ENCODE results near the gene FHOD3.
"Not testable (repeated sequence)": the region's sequence is repeated elsewhere in the genome, so short reads cannot be mapped to it uniquely, and the experiment has no call there.

FHOD3 gene

DNA sequence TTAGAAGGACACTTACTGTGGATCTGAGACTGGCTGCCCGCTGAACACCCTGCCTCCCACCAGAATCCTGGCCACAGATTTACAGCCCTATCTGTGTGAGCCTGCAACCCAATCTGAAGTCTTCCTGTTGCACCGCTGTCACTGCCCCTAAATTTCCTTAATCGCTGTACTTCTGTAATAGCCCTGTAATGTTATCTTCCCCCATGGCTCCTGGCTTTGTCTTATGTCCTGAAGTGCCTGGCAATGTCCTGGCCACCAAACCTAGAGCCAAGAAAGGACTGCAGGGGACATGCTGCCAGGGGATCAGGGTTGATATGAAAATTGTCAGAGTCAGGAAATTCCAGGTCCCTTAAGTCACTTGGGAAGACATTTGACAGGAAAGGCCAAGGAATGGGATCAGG is 52.7 kb downstream of the FHOD3 start:
- no peak for DNase-seq (ENCODE audit: low read depth)

DNA sequence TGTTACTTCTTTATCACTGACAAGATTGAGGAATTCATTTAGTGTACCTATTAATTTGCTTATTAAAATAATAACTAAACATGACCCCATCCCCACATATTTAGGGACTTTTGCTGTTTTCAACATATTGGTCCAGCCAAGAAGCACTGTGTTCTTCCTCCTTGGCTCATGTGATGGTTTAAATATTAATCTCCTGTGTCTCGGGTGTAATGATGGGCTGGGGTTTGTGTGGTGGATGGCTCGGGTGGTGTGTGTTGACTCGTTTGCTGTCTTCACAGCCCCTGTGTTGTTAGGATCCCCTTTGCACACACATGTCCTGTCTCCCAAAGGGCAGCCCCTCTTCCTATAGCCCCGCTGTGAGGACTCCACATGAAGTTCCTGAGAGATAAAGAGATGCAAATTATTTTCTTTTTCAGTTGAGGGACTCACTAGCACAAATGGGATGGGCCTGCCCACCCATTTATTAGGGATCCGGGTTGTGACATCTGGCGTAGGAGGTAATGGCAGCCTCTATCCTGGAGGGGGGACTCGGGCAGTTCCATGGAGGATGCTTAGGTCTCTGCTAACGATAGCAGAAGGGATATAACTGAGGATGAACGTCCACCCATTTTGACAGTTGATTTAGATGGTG is 53.4 kb downstream of the FHOD3 start:
- DNase-seq (ENCODE audit: low read depth), result no peak

DNA sequence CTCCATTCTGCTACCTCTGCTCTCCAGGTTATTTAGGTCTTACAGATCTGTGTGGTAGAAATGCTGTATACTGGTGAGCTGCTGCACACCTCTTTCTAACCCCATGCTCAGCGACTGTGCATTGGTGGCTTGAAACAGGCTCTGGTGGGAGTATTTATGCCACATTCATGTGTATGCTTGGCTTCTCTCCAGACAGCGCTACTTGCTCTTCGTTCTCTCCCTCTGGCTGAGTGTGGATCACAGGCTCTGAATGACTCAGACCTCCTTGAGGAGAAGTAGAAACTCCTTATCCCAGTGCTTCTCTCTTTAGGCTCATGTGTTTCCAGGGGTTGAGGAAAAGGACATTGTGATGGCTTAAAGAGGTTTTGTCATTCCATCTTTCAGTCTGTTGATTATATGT is 54.9 kb downstream of the FHOD3 start:
- no peak for DNase-seq (ENCODE audit: low read depth)

DNA sequence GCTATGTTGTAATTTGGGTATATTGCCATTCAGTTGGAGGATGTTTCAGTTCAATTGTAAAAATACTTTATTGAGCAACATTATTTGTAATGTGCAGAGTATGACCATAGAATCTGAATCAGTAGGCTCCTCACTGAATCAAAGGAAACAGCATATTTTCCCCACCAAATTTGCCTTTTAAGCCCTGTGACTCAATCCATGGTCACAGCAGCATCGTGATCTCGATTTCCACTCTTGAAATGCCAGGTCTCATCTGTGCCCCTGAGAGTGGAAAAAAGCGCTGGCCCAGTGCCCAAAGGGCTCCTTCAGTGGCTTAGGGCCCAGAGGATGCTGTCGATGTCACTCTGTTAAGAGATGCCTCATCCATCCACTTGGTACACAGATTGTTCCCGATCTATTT is 57.5 kb downstream of the FHOD3 start:
- no peak for DNase-seq (ENCODE audit: low read depth)

DNA sequence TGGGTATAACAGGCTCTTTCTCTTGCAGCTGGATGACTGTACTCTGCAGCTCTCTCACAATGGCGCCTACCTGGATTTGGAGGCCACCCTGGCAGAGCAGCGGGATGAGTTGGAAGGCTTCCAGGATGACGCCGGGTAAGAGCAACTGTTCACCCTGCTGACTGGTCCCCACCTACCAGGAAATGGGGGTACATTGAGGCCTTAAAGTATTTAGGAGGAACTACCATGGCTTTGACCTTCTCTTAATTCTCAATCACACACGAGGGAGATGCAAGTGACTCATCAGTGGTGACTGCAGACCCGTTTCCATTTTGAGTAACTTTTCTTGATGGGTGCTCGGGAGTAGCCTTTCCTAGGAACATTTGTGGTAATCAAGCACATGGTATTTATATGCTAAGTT is 58.0 kb downstream of the FHOD3 start:
- no peak for DNase-seq (ENCODE audit: low read depth)

DNA sequence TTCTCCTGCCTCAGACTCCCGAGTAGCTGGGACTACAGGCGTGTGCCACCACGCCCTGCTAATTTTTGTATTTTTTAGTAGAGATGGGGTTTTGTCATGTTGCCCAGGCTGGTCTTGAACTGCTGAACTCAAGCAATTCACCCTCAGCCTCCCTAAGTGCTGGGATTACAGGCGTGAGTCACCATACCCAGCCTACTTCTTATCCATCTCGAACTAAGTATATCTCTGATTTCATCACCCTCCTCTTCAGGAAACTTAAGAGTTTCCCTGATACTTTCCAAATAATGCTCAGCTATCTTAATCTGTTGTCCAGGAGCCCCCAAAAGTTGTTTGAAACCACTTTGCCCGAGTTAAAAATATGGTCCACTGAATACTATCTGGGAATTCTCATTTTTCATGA is 59.2 kb downstream of the FHOD3 start:
- DNase-seq (ENCODE audit: low read depth), result not testable (repeated sequence)

DNA sequence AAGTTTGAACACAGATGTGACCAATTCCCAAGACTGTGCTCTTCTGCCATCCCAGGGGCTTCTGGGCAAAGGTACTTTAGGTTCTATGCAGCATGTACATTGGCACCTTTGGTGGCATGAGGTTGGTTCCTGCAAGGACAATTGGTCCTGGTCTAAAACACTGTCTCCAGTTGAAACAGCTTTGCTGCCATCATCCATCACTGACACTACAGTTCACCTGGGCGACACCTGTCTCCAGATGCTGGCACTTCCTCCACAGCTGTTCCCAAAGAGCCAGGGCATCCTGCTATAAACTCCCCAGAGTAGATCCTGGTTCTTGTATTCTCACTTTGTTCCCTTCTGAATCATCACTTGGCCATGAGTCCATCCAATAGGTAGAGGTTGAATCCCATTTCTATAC is 60.6 kb downstream of the FHOD3 start:
- DNase-seq (ENCODE audit: low read depth), result no peak

DNA sequence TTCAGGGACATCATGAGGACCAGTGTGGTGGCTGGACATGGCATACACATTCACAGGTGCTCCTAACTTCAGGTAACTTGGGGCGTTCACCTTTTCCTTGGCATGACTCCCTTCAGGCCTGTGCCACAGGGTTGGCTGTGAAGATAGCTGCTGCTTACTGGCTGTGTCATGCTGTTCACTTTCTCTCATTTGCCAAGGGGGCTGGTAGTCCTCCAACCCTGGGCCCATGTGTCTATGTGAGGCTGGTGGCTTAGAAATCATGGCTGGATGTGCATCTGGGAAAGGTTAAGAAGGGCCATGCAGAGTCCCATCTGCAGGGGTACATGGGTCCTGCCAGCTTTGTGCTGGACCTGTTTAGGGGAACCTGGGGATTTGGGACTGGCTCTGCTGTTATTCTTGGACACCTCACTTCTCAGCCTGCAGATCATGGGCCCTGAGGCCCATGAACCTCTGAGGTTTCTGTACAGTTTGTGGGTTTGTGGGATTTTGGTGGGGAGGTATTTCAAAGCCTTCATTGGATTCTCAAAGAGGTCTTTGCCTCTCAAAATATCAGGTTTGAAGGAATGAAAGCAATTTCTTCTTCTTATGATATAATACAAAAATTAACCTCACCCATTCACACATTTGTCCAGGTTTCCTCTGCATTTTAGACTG is 62.9 kb downstream of the FHOD3 start:
- no peak for DNase-seq (ENCODE audit: low read depth)

DNA sequence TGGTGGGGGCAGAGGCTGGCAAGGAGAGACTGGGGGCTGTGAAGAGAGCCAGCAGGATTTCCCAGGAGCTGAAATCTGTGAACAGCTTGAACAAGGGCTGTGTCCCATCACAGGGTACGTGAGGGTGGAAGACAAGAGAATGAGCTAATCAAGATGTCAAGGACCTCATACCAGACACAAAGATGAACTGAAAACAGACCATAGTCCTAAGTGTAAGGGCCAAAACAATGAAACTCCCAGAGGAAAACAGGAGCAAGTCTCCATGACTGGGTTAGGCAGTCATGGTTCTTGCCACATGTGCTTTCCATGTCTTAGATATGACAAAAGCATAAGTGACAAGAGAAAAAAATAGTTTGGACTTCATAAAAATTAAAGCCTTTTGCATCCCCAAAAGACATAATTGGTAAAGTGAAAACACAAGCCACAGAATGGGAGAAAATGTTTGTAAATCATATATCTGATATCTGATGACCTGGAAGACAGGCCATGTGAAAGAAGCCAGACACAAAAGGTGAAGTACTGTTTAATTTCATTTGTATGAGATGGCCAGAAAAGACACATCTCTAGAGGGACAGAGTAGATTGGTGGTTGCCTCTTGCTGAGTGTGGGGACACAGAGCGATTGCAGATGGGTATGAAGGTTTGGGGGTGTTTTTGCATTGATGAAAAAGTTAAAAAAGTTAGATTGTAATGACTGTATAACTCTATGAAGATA is 67.6 kb downstream of the FHOD3 start:
- DNase-seq (ENCODE audit: low read depth), result no peak

DNA sequence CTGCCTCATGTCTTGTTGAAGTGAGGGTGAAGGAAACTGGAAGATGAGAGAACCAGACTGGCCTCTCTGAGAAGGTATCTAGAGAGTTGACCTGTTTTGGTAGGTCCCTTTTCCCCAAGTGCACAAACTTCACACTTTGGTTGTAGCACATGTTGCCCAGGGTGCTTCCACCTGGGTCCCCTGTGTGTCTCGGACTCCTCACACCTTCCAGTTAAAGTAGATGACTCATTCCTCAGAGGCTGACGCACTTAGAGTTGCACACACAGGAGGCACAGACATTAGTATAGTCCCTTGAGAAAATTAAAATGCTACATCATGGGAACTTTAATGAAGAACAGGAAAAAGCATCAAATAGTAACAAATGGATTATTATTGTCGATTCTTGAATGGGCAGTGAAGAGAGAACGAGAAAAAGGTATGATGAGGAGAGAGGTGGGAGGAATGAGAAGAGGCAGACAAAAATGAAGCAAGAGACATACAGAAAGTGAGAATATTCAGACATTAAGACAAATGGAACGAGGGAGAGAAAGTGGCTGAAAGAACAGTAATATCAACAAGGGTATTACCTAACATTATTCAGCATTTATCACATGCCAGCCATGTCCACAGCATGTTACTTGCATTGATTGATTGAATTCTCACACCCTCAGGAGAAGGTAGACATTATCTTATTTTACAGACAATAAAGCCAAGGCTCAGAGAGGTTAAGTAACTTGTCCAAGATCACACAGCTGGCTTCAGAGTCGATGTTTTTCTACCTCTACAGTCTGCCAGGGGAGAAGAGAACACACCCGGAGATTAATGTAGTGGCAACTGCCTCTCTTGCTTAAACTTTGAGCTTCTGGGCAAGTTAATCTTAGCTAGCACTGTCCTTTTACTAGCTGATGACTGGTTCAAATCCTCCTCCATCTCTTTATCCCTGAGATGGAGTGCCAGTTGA is 68.6 kb downstream of the FHOD3 start:
- no peak for DNase-seq (ENCODE audit: low read depth)

DNA sequence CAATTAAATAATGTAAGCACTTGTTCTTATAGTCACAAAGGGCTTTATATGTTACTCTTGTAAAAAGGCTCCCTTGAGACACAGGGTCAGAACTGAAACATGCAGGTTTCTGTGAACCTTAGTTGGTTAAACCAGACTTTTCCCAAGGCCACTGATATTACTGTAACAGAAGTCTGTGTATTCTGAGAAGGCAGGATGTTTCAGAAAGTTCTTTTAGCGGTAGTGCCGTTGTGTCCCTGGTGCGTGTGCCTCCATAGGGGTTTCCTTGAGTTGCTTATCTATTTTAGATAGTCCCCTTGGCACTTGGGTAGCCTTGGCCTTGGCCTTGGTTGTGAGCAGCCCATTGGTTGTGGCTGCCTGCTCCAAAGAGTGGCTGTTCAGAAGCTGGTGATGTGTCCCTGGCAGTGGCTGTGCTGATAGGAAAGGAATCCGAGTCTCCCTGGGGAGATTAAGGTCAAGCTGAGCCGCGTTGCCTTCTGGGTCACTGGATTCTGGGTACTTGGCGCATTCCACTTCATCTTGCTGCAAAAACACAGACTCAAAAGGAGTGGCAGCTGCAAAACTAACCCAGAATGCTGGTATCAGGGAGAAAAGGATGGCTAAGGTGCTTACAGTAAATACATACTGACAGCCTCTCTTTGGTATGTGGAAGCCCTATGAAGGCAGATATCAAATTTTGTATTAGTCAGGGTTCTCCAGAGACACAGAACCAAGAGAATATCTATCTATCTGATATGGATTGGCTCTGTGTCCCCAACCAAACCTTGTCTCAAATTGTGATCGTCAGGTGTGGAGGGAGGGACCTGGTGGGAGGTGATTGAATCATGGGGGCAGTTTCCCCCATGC is 69.7 kb downstream of the FHOD3 start:
- DNase-seq (ENCODE audit: low read depth), result no peak

DNA sequence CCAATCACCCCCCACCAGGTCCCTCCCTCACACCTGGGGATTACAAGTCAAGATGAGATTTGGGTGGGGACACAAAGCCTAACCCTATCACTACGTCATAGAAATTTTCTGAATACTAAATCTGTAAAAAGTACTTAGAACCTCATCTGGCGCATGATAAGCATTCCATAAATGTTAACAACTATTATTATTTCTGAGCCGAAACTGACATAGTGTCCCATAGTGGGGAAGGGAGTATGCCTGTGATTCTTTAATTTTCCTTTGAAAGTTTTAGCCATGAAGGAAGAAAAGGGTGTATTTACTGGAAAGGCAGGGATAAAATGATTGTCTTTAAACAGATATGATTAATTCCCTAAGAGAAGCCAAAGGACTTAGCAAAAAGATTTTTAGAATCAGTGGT is 71.4 kb downstream of the FHOD3 start:
- no peak for DNase-seq (ENCODE audit: low read depth)

DNA sequence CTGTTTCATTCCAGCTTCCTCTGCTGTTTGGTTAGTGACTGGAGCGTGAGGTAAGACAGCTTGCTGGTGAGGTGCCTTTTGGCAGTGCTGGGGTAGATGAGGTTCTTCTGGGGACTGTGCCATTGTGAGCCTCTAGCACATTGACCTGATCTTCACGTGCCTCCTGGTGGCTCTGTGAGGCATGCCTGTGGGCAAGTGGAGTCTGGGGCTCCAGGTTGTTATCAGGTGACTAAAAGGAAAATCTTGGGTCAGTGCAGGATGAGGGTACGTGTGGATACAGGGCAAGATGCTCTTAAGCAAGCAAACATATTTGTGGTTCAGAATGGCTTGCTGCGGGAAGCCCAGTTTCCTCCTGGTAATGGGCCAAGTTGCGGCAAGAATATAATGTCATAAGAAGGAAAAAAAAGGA is 75.4 kb downstream of the FHOD3 start:
- no peak for DNase-seq (ENCODE audit: low read depth)

DNA sequence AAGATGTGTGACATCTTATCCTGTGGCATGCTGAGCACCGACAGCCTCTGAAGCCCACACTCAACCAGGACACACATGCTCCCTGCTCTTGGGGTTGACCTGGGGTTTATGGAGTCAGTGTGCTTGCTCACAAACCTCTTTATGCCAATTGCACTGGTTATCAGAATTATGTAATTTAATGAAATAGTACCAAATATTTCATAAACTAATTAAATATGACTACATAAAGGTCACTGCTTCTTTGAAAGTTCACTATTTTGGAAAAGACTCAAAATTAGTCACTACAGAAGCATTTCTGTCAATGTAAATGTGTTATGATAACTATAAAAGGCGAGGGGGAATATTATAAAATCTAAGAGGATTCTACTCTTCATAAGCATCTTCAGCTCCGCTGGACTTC is 76.7 kb downstream of the FHOD3 start:
- no peak for DNase-seq (ENCODE audit: low read depth)

DNA sequence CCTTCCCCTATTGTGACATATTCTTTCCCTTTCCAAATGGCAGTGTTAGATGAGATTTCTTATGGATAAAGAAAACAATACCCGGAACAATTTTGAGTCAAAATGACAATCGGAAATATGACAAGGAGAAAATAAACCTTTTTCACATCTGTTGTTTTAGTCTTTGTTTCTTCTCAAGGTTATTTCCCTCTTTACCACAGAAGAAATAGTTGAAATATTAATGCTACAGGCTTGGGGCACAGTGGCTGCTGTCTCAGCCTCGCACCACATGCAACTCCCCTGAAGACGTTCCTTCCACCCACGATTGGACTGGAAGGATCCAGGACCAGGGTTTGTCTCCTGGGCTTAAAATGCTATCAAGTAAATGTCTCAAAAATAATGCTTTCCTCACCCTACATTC is 77.6 kb downstream of the FHOD3 start:
- DNase-seq (ENCODE audit: low read depth), result no peak

DNA sequence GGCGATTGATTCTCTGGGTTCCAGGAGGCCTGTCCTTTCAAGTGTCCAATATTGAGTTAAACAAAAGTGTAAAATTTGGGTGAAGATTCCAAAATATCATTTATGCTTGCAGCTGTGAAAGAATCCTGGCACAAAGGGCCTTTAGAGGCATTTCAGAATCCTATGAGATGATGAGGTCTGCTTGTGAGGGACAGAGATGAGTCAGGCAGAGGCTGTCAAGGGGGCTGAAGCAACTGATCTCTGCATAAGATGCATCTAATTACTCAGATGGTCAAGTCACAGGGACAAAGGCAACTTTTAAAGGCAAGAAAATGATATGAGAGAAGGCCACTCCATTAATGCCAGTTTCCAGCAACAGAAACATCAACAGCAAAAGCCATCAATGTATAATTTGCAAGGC is 78.8 kb downstream of the FHOD3 start:
- DNase-seq (ENCODE audit: low read depth), result no peak

DNA sequence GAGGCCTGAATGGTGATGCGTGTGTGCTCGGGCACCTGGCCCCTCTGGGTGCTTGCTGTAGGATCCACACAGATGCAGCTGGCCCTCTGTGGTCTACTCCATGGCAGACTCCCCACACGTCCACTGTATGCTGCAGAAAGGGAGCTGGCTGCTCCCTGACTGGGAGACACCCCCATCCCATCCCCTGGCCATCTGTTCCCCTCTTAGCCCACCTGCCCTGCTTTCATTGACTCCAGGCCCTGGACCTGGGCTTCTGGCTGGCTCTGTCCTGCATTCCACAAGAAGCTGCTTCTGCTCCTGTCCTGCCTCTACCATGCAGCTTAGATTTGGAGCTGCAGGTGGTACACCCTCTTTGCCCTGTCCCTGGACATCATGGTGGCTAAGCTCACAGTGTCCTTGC is 80.1 kb downstream of the FHOD3 start:
- DNase-seq (ENCODE audit: low read depth), result no peak

DNA sequence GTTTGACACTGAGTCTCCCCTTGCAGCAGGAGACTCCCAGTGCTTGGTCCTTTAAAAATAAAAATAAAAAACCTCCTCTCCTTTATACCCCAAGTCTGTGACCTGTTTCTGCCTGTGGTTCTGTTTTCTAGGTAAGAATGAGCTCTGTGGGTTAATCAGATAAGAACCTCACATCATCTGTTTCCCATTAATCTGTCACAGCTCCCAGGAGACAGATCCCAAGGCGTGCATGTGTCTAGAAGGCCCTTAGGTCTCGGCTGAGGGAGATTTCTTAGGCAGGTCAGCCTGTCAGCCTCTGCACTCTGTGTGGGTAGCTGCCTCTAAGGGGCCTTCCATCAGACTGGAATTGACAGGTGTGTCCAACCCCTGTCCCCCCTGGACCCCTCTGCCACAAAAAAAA is 80.7 kb downstream of the FHOD3 start:
- no peak for DNase-seq (ENCODE audit: low read depth)

DNA sequence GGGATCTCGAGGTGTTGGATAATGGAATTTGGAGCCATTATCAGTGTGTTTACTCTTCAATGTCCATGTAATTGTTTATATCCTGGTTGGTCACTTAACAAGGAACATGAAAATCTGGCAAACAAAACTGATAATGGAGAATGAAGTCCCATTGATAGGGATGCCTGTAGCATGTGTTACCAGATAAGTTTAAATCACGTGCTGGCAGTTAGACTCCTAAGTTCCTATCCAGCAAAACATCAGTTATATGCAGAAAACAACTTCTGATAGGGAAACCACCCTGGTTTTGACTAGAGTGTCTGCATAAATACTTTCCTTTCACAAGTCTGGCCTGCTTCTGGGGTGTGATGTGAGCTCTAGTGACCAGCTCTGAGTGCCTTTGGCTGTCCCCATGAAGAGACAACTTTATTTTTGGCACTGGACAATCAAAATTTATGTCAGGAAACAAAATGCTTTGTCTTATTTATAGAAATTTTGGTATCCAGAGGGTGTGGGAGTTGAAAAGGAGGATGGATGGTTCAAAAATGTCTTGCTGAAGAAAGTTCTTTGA is 82.0 kb downstream of the FHOD3 start:
- DNase-seq (ENCODE audit: low read depth), result no peak

DNA sequence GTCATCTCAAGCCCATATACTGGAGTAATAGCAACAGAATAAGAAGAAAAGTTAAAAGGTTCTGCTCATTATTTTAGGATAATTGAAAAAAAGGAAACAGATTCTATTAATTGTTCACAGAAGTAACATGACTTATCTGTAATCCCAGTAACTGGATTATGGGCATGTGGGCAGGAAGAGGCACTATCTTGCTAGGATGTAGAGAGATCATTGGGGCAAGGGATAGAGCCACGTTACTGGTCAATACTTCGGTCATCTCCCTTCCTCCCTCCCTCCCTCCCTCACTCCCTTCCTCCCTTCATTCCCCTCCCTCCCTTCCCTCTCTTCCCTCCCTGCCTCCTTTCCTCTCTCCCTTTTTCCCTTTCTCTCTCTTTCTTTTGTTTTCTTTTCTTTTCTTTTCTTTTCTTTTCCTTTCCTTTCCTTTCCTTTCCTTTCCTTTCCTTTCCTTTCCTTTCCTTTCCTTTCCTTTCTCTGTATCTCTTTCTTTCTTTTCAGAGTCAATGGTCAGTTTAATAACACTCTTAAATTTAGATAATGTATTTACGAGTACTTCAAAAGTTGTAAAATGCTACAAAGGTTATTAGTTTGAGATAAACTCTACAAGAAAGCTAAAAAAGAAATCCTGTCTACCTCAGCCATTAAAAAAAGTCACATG is 82.8 kb downstream of the FHOD3 start:
- DNase-seq (ENCODE audit: low read depth), result no peak

DNA sequence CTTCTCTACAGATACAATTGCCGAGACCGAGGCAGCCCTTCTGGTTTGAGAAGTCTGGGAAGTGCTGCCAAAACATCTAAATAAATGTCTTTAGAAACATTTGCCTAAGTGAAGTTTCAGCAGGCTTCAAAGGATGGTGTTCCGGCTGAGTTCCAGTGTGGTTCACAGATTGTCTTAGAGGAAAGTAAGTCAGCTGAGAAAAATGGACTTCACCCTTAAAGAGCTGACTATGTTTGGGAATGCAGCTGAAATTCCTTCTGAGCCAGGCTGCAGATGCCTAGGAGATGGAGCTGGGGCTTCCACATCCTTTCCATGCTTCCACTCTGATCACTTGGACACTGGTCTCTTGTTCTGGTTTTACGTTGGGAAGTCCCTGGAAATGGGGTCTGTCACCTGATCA is 83.6 kb downstream of the FHOD3 start:
- no peak for DNase-seq (ENCODE audit: low read depth)

Data from activated T-cell treated with anti-CD3 and anti-CD28 coated beads for 1 hour (primary cell).